Hepatocyte (in vitro differentiated cells): ENCODE results near the gene THAP2. TPM values are rescaled to one million over a fixed set of nuclear protein-coding genes. Genes with fewer than 3 reads are reported as not detected.
"Not testable (repeated sequence)": the region's sequence is repeated elsewhere in the genome, so short reads cannot be mapped to it uniquely, and the experiment has no call there.

Experiments used
- DNase-seq: peaks from one replicate; pipeline ENCODE4 v3.0.0-alpha.2; 2016; ENCODE audit warnings: low spot score
- H2AFZ ChIP-seq: fragments of 200-600 bp; sonication (generic); 2 replicates; pipeline ENCODE4 v1.6.0; 2016; ENCODE audit warnings: antibody characterized with exemption, mild to moderate bottlenecking
- H3K27ac ChIP-seq: fragments of 200-600 bp; sonication (generic); 2 replicates; pipeline ENCODE4 v1.5.1; 2016; ENCODE audit warnings: mild to moderate bottlenecking
- H3K27me3 ChIP-seq: fragments of 200-600 bp; sonication (generic); 2 replicates; pipeline ENCODE4 v1.6.1; 2016
- H3K36me3 ChIP-seq: fragments of 200-600 bp; sonication (generic); replicated peaks from 2 replicates; pipeline ENCODE4 v1.5.1; 2016; ENCODE audit warnings: low read depth; ENCODE audit not compliant: insufficient read depth
- H3K4me1 ChIP-seq: fragments of 200-600 bp; sonication (generic); 2 replicates; pipeline ENCODE4 v1.5.1; 2016; ENCODE audit warnings: mild to moderate bottlenecking, moderate library complexity; ENCODE audit not compliant: insufficient read depth
- H3K4me2 ChIP-seq: fragments of 200-600 bp; sonication (generic); 2 replicates; pipeline ENCODE4 v1.6.0; 2016
- H3K4me3 ChIP-seq: fragments of 200-600 bp; sonication (generic); 2 replicates; pipeline ENCODE4 v1.5.1; 2016; ENCODE audit warnings: mild to moderate bottlenecking
- H3K79me2 ChIP-seq: fragments of 200-600 bp; sonication (generic); 2 replicates; pipeline ENCODE4 v1.6.0; 2017; ENCODE audit warnings: mild to moderate bottlenecking
- H3K9me2 ChIP-seq: fragments of 200-600 bp; sonication (generic); replicated peaks from 2 replicates; pipeline ENCODE4 v1.6.0; 2017; ENCODE audit warnings: mild to moderate bottlenecking; ENCODE audit not compliant: insufficient read depth
- H3K9me3 ChIP-seq: fragments of 200-600 bp; sonication (generic); 2 replicates; pipeline ENCODE4 v1.5.1; 2016; ENCODE audit warnings: low read depth, mild to moderate bottlenecking
- H4K20me1 ChIP-seq: fragments of 200-600 bp; sonication (generic); 2 replicates; pipeline ENCODE4 v1.6.0; 2016; ENCODE audit warnings: mild to moderate bottlenecking; ENCODE audit not compliant: insufficient read depth, poor library complexity, severe bottlenecking
- EZH2 ChIP-seq: fragments of 200-600 bp; sonication (generic); IDR thresholded peaks from 2 replicates; pipeline ENCODE4 v1.6.1; 2016; ENCODE audit warnings: antibody characterized with exemption, mild to moderate bottlenecking, borderline replicate concordance
- EZH2phosphoT487 ChIP-seq: fragments of 200-600 bp; sonication (generic); IDR thresholded peaks from one replicate; pipeline ENCODE4 v1.6.1; 2018; ENCODE audit warnings: antibody characterized with exemption, mild to moderate bottlenecking, low read depth, moderate library complexity; ENCODE audit not compliant: unreplicated experiment, severe bottlenecking
- WGBS: methylation state at CpG from one replicate; pipeline ENCODE4 v1.1.6; 2016; ENCODE audit warnings: low lambda C conversion rate; ENCODE audit errors: missing lambda C conversion rate; 5-methylcytosine and 5-hydroxymethylcytosine counted together
- polyA plus RNA-seq: library from polyadenylated mRNA; unstranded; fragments of >200 nt; fragmentation: Nextera tagmentation; extraction: Ambion mirVana; gene quantifications from 2 replicates; pipeline ENCODE4 v1.2.1, GENCODE V29; 2016
- total RNA-seq: library from RNA; depleted of rRNA; stranded (reverse); fragments of >200 nt; gene quantifications from 2 replicates; pipeline ENCODE4 v1.2.3, GENCODE V29; 2014
- TF ChIP-seq, protein P1 (sequence below): fragments of 200-600 bp; sonication (generic); IDR thresholded peaks from 2 replicates; pipeline ENCODE4 v1.5.1; 2016; ENCODE audit warnings: antibody characterized with exemption, mild to moderate bottlenecking; ENCODE audit not compliant: poor library complexity

The THAP2 gene
- total and polyA plus RNA-seq, 2 experiments from 2014 or later = 6.1 TPM

DNA sequence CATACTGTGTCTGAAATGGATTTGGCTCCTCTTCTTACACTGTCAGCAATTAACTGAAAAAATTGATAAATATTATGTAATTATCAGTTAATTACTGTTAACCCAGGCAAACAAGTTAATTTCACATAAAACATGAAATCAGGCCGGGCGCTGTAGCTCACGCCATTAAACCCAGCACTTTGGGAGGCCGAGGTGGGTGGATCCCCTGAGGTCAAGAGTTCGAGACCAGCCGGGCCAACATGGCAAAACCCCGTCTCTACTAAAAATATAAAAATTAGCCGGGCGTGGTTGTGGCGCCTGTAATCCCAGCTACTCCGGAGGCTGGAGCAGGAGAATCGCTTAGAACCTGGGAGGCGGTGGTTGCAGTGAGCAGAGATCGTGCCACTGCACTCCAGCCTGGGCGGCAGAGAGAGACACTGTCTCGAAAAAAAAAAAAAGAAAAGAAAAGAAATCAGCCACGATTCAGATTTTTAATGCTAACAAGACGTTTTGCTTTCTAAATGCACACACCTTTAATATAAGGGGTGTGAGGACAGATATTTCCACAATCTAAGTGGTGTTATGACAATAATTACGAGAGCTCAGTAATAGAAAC lies 21.3 kb downstream of the THAP2 start:
- Histone ChIP-seq H3K27me3 (no peaks in the 10 kb centered on the region), H3K4me3 (peak overlapping the region; percentile 47), H3K9me3 (no peaks in the 10 kb centered on the region), H3K79me2 (peaks cover 22% of the 10 kb centered on the region), H2AFZ (peak overlapping the region; percentile 77), H4K20me1 (no peaks in the 10 kb centered on the region), H3K36me3 (no peaks in the 10 kb centered on the region), H3K4me1 (peaks cover 14% of the 10 kb centered on the region), H3K4me2 (peak overlapping the region; percentile 85), H3K9me2 (no peaks in the 10 kb centered on the region), H3K27ac (peak overlapping the region; percentile 82)
- 68% methylated on average over 19 of the region's 19 CpGs for WGBS
- DNase-seq = no peak
- TF ChIP-seq, protein P1, sequence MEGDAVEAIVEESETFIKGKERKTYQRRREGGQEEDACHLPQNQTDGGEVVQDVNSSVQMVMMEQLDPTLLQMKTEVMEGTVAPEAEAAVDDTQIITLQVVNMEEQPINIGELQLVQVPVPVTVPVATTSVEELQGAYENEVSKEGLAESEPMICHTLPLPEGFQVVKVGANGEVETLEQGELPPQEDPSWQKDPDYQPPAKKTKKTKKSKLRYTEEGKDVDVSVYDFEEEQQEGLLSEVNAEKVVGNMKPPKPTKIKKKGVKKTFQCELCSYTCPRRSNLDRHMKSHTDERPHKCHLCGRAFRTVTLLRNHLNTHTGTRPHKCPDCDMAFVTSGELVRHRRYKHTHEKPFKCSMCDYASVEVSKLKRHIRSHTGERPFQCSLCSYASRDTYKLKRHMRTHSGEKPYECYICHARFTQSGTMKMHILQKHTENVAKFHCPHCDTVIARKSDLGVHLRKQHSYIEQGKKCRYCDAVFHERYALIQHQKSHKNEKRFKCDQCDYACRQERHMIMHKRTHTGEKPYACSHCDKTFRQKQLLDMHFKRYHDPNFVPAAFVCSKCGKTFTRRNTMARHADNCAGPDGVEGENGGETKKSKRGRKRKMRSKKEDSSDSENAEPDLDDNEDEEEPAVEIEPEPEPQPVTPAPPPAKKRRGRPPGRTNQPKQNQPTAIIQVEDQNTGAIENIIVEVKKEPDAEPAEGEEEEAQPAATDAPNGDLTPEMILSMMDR = no peak
- TF ChIP-seq EZH2 = no peak
- TF ChIP-seq EZH2phosphoT487 = no peak

DNA sequence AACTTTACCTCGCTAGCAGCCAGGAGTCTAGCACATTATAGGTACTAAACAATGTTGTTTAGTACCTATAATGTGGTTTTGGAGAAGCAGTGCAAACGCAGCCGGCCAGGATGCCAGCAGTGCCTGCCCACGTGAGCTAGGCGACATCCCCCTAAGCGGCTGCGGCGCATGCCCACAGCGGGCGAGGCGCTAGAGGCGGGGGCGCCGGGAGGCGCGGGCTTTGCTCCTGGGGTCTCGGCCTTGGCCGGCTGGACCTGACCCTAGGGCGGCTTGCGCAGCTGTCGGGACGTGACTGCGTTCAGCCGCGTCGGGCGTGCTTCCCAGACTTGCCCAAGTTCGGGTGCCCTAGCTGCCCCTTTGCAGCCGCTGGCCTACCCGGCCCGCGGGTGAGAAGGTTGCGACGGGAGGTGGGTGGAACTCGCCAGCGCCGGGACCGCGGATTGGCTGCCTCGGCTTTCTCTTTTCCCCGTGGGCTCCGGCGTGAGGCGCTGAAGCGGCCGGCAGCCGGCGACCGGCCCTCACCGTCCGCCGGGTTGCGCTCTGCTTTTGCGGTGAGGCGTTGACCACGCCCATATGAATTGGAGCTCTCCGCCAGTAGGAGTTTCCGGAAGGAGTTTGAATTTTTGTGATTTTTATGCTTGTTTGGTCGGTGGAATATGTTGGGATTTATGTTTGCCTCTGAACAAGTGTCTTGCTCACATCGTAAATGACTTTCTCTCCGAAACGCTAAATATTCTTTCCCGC lies 22.0 kb downstream of the THAP2 start, which contains the start of gene TMEM19:
TSS of gene TMEM19 (plus strand) at position 169 of the 744 bp plus-strand sequence. CDS start 599 bp downstream, outside the sequence.
- peak within 1 kb of the TSS; percentile 82 for H3K27ac ChIP-seq
- peak within 1 kb of the TSS; percentile 85 for H3K4me2 ChIP-seq
- no peaks in the 10 kb centered on the region for H4K20me1 ChIP-seq
- no peaks in the 10 kb centered on the region for H3K27me3 ChIP-seq
- H3K79me2 ChIP-seq = peaks cover 22% of the 10 kb centered on the region
- H3K4me1 ChIP-seq = peaks cover 14% of the 10 kb centered on the region
- under 1% methylated on average over 54 of the region's 63 CpGs for WGBS
- TF ChIP-seq, protein P1 = peak; percentile 44
- no peak for TF ChIP-seq EZH2
- peak; percentile 95 for DNase-seq
- H3K4me3 ChIP-seq = peak within 1 kb of the TSS; percentile 50
- H2AFZ ChIP-seq = peak within 1 kb of the TSS; percentile 83
- H3K9me2 ChIP-seq = no peaks in the 10 kb centered on the region
- no peaks in the 10 kb centered on the region for H3K36me3 ChIP-seq
- H3K9me3 ChIP-seq = no peaks in the 10 kb centered on the region

DNA sequence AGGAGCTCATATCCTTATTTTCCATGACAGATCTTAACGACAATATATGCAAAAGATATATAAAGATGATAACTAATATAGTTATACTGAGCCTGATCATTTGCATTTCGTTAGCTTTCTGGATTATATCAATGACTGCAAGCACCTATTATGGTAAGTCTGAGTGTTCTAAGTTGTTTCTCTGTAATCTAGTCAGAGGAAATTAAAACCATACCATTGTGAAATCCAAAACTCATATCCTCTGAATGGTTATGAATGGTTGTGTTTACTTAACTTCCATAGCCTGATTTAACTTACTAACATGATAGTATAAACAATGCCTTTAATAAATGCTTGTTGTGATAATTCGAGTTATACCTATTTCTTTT lies 22.5 kb downstream of the THAP2 start:
- Histone ChIP-seq H3K27ac (peak overlapping the region; percentile 82), H3K9me2 (no peaks in the 10 kb centered on the region), H3K4me1 (peaks cover 14% of the 10 kb centered on the region), H4K20me1 (no peaks in the 10 kb centered on the region), H3K9me3 (no peaks in the 10 kb centered on the region), H2AFZ (peak overlapping the region; percentile 83), H3K79me2 (peaks cover 22% of the 10 kb centered on the region), H3K4me2 (peak overlapping the region; percentile 85), H3K27me3 (no peaks in the 10 kb centered on the region), H3K4me3 (peak overlapping the region; percentile 50), H3K36me3 (no peaks in the 10 kb centered on the region)
- WGBS = 7% methylated on average over 3 of the region's 3 CpGs
- TF ChIP-seq, protein P1 = no peak
- no peak for TF ChIP-seq EZH2phosphoT487
- no peak for TF ChIP-seq EZH2
- no peak for DNase-seq

DNA sequence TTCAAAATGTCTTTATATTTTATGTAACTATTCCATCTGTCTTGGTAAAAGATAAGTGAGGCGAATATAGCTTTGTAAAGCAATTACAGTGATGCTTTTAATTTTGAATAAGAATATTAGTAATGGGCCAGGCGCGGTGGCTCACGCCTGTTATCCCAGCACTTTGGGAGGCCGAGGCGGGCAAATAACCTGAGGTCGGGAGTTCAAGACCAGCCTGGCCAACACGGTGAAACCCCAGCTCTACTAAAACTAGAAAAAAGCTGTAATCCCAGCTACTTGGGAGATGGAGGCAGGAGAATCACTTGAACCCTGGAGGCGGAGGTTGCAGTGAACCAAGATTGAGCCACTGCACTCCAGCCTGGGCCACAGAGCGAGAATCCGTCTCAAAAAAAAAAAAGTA lies 23.1 kb downstream of the THAP2 start:
- peak overlapping the region; percentile 83 for H2AFZ ChIP-seq
- peak overlapping the region; percentile 50 for H3K4me3 ChIP-seq
- H3K36me3 ChIP-seq, DNase-seq, H3K27me3 ChIP-seq, H3K9me2 ChIP-seq, H4K20me1 ChIP-seq, H3K9me3 ChIP-seq: not testable (repeated sequence)
- peak overlapping the region; percentile 82 for H3K27ac ChIP-seq
- peaks cover 14% of the 10 kb centered on the region for H3K4me1 ChIP-seq
- peaks cover 22% of the 10 kb centered on the region for H3K79me2 ChIP-seq
- H3K4me2 ChIP-seq = peak overlapping the region; percentile 85
- 84% methylated on average over 11 of the region's 11 CpGs for WGBS
